Measurements from ENCODE around the gene OPN1MW.
"Not testable (repeated sequence)": the region's sequence is repeated elsewhere in the genome, so short reads cannot be mapped to it uniquely, and the experiment has no call there.

DNA sequence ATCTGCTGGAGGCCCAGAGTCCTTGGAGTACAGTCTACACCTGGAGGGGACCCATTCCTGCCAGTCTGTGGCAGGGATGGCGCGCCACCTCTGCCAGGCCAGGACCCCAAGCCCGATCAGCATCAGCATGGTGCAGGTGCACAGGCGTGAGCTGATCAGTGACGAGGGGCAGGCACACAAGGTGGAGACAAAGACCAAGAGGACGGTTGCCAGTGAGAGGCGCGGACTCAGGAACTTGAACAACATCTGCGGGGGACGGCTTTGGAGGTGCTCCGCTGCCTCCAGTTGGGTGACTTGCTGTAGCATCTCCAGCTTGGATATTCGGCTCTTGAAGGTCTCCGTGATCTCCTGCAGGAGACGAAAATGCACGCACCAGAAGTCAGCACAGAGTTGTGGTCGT is 51.2 kb downstream of the OPN1MW start:
- TF ChIP-seq POLR2A (IDR thresholded peaks at IDR 0.05) = not testable (repeated sequence)
- TF ChIP-seq, protein P1, sequence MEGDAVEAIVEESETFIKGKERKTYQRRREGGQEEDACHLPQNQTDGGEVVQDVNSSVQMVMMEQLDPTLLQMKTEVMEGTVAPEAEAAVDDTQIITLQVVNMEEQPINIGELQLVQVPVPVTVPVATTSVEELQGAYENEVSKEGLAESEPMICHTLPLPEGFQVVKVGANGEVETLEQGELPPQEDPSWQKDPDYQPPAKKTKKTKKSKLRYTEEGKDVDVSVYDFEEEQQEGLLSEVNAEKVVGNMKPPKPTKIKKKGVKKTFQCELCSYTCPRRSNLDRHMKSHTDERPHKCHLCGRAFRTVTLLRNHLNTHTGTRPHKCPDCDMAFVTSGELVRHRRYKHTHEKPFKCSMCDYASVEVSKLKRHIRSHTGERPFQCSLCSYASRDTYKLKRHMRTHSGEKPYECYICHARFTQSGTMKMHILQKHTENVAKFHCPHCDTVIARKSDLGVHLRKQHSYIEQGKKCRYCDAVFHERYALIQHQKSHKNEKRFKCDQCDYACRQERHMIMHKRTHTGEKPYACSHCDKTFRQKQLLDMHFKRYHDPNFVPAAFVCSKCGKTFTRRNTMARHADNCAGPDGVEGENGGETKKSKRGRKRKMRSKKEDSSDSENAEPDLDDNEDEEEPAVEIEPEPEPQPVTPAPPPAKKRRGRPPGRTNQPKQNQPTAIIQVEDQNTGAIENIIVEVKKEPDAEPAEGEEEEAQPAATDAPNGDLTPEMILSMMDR (IDR thresholded peaks at IDR 0.05) = not testable (repeated sequence)
